Natural killer cell treated with Interleukin-12 subunit alpha and Interleukin-12 subunit beta and Interleukin-15 and Interleukin-18, amount 100 ng/mL, for 72 hours (primary cell): ENCODE data around the gene C11orf24. TPM values are rescaled to one million over a fixed set of nuclear protein-coding genes. Genes with fewer than 3 reads are reported as not detected.
"Not testable (repeated sequence)": the region's sequence is repeated elsewhere in the genome, so short reads cannot be mapped to it uniquely, and the experiment has no call there.

Experiments
- ATAC-seq, 2 donors: fragments of 150-1000 bp; cut with Tn5 transposase in 1 of 2; sonication (Bioruptor Pico), chemical (Tn5 transposase) in 1 of 2; 2 replicates each; pipeline ENCODE4 v1.10.0; 2021
- DNase-seq: peaks from one replicate; pipeline ENCODE4 v3.0.0; 2022; ENCODE audit warnings: low spot score
- H3K27ac Mint-ChIP-seq, 2 donors: 1 replicate in 1 of 2; 2 replicates in 1 of 2; pipeline ENCODE4 v1.8.0; 2022; ENCODE audit warnings: mixed read lengths in 2 of 2, mild to moderate bottlenecking in 1 of 2, moderate library complexity in 1 of 2
- H3K27me3 Mint-ChIP-seq, 2 donors: 1 replicate in 1 of 2; 2 replicates in 1 of 2; pipeline ENCODE4 v1.8.0; 2022; ENCODE audit warnings: mixed read lengths in 2 of 2
- H3K36me3 Mint-ChIP-seq: one replicate; pipeline ENCODE4 v1.8.0; 2022; ENCODE audit warnings: mixed read lengths
- H3K4me1 Mint-ChIP-seq, 2 donors: 1 replicate in 1 of 2; 2 replicates in 1 of 2; pipeline ENCODE4 v1.8.0; 2022; ENCODE audit warnings: low read depth in 2 of 2, mixed read lengths in 2 of 2, mild to moderate bottlenecking in 1 of 2
- H3K4me3 Mint-ChIP-seq: one replicate; pipeline ENCODE4 v1.8.0; 2022; ENCODE audit warnings: mixed read lengths
- H3K9me3 Mint-ChIP-seq: 2 replicates; pipeline ENCODE4 v1.8.0; 2022; ENCODE audit warnings: mixed read lengths
- total RNA-seq, 2 donors: library from RNA; stranded (reverse); gene quantifications; one replicate each; pipeline ENCODE4 v1.2.3, GENCODE V29; 2022

C11orf24 gene
- total RNA-seq, 2 donors from 2014 or later: 43.0 to 64.8 TPM

DNA sequence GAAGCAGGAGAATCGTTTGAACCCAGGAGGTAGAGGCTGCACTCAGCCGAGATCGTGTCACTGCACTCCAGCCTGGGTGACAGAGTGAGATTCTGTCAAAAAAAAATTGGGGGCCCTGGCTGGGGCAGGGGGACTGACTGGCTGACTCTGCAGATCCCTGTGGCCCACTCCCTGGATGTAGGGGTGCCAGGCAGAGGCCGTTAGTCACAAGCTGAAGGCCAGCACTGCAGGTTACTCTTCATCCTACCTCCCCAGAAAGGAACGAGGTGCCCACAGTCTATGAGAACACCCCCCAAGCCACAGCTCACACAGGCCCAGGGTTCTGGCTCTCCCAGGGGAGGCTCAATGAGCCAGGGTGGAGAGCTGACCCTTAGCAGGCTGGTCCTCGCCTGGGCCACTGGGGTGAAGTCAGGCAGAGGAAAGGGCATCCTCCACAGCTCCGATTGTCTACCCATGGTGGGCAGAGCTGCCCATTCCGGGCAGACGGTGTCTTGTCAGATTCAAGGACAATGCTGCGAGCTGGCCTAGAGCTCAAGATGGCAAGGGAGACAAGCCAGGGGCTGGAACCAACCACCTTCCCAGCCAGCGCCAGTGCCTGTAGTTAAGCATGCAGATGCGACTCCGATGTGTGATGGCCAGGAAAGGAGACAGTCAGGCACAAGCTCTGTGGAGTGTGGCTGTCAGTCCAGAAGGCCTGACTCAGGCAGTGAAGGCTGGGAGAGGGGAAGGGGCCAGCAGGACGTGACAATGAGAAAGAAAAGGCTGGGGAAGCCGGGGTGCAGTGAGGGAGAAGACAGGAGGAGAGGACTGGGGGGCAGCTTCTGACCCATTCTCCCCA is 12.4 kb downstream of the C11orf24 start:
- Mint-ChIP-seq H3K9me3 (no peaks in the 10 kb centered on the region), H3K27me3 (no peaks in the 10 kb centered on the region), H3K27ac (no peak overlapping the region), H3K4me3 (no peak overlapping the region), H3K4me1 (peaks cover 3 to 5% of the 10 kb centered on the region in 2 donors), H3K36me3 (peaks cover 1% of the 10 kb centered on the region)
- ATAC-seq (no peak), DNase-seq (no peak)

DNA sequence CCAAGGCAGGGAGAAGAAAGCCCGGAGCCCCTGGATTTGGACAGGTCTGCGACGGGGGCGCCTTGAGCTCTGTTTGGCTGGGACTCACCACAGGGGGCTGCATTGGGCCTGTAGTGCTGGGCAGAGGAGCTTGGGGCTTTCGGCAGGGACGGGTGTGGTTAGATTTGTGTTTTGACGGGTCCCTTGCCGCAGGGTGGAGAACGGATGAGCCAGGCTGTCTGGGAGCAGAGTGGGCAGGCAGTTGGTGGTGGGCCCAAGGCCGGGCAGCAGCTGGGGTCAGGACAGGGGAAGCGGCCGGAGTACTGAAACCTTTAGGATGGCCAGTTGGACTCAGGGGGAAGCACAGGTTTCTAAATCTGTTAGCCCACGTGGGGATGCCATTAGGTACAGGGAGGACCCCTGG is 13.4 kb downstream of the C11orf24 start:
- no peaks in the 10 kb centered on the region for H3K36me3 Mint-ChIP-seq
- H3K27me3 Mint-ChIP-seq: no peaks in the 10 kb centered on the region
- H3K27ac Mint-ChIP-seq: peak overlapping the region in 1 of 2 donors; percentile 37
- ATAC-seq (no peak), DNase-seq (no peak)
- peaks cover 3 to 5% of the 10 kb centered on the region in 2 donors for H3K4me1 Mint-ChIP-seq
- H3K4me3 Mint-ChIP-seq: no peak overlapping the region
- no peaks in the 10 kb centered on the region for H3K9me3 Mint-ChIP-seq

DNA sequence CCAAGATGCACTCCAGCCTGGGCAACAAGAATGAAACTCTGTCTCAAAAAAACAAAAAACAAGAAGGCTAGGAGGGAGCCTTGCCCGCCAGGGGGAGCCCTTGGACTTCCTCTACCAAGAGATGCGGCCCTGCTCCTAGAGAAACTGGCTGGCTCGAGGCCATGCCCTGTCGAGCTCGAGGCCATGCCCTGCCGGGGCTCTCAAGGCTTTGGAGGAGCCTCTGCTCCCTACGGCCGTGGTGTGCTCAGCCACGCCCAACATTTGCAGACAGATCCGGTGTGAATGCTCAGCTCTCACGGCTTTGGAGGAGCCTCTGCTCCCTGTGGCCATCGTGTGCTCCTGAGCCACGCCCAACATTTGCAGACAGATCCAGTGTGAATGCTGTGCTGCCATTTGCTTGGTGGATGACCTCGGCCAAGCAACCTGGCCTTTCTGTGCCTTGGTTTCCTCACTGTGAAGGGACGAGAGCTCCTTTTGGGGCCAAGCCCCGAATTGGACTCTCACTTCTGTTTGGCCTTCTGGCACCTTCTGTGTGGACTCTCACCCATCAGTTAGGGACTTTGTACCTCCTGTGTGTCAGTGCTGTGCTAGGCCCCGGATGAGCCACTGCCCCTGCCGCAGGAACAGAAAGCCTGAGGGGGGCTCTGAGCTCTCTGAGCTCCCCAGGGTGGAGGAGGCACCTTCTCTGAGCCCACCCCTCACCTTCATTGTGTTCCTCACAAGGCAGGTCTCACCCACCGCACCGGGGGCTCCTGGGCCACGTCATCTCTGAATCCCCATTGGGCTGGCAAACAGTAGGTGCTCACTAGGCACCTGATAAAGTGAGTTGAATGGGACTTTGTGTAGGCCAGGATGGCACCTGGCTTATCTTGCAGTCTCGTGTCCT is 14.1 kb downstream of the C11orf24 start:
- H3K4me3 Mint-ChIP-seq: no peak overlapping the region
- peak overlapping the region in 1 of 2 donors; percentile 37 for H3K27ac Mint-ChIP-seq
- no peaks in the 10 kb centered on the region for H3K9me3 Mint-ChIP-seq
- no peaks in the 10 kb centered on the region for H3K36me3 Mint-ChIP-seq
- peaks cover 3 to 5% of the 10 kb centered on the region in 2 donors for H3K4me1 Mint-ChIP-seq
- DNase-seq (peak; percentile 88), ATAC-seq (peak; percentile 83 to 86)
- no peaks in the 10 kb centered on the region for H3K27me3 Mint-ChIP-seq

DNA sequence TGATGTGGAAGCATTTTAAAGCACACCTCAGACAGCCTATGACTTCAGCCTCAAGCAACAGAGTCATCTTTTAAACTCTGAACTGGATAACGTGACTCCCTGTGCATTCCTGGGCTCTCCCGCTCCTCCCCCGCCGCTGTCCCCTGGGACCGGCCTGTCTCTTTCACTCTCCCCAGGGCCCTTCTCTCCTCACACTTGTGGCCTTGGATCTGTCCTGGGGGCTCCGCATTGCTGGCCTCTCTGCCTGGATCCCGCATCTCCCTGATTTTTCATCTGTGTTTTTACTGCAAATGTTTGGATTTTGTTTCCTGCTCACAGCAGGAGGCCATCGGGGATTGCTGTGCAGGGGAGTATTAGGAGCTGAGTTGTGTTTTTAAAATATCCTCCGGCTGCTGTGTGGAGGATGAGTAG is 15.4 kb downstream of the C11orf24 start:
- peaks cover 3 to 5% of the 10 kb centered on the region in 2 donors for H3K4me1 Mint-ChIP-seq
- ATAC-seq (no peak), DNase-seq (no peak)
- H3K27me3 Mint-ChIP-seq: no peaks in the 10 kb centered on the region
- H3K4me3 Mint-ChIP-seq: no peak overlapping the region
- no peaks in the 10 kb centered on the region for H3K36me3 Mint-ChIP-seq
- no peak overlapping the region for H3K27ac Mint-ChIP-seq
- no peaks in the 10 kb centered on the region for H3K9me3 Mint-ChIP-seq

DNA sequence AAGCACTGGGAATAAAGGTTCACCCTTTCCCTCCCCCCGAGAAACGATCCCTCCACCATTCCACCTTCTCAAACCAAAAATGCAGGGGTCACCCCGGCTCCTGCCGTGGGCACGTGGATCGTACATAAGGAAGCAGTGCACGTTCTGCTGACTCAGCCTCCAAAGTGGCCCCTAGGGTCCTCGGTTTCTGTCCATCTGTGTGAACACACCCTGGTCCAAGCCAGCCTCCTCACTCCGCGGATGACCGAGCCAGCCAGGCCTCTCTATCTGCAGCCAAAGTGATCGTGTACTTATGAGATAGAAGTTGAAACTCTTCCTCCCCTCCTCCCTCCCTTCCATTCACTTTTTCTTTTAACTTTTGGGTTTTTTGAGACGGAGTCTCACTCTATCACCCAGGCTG is 16.2 kb downstream of the C11orf24 start:
- no peaks in the 10 kb centered on the region for H3K9me3 Mint-ChIP-seq
- no peak overlapping the region for H3K27ac Mint-ChIP-seq
- no peaks in the 10 kb centered on the region for H3K36me3 Mint-ChIP-seq
- no peak overlapping the region for H3K4me3 Mint-ChIP-seq
- ATAC-seq: no peak
- no peak for DNase-seq
- H3K27me3 Mint-ChIP-seq: no peaks in the 10 kb centered on the region
- H3K4me1 Mint-ChIP-seq: peaks cover 3 to 5% of the 10 kb centered on the region in 2 donors

DNA sequence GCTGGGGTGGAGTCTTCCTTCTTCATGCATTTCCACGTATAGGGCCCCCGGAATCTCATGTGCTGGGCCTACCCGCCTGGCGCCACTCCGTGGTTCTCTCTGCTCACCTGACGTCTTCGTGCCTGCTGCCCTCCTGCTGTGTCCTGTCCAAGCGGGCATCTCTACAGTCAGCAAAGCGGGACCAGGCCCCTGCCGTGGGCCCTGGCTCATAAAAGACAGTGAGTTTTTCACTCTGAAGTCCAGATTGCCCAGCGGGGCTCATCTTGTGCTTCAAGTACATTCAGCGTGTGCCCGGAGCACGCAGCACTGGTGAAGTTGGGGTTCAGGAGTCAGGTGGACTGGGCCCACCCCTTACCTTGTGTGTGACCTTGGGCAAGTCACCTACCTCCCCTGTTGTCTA is 17.4 kb downstream of the C11orf24 start:
- no peak for ATAC-seq
- no peak overlapping the region for H3K27ac Mint-ChIP-seq
- no peaks in the 10 kb centered on the region for H3K36me3 Mint-ChIP-seq
- H3K4me1 Mint-ChIP-seq: peaks cover 3 to 5% of the 10 kb centered on the region in 2 donors
- H3K4me3 Mint-ChIP-seq: no peak overlapping the region
- no peaks in the 10 kb centered on the region for H3K27me3 Mint-ChIP-seq
- H3K9me3 Mint-ChIP-seq: no peaks in the 10 kb centered on the region
- no peak for DNase-seq

- no peaks in the 10 kb centered on the region for H3K36me3 Mint-ChIP-seq
- no peaks in the 10 kb centered on the region for H3K9me3 Mint-ChIP-seq
- H3K4me1 Mint-ChIP-seq: no peaks in the 10 kb centered on the region
- no peak overlapping the region for H3K4me3 Mint-ChIP-seq
- no peaks in the 10 kb centered on the region for H3K27me3 Mint-ChIP-seq
- ATAC-seq (no peak), DNase-seq (no peak)
- H3K27ac Mint-ChIP-seq: no peak overlapping the region
These were observed 20.0 kb downstream of the C11orf24 start for GRCh38 chr11:68251765-68252164.

DNA sequence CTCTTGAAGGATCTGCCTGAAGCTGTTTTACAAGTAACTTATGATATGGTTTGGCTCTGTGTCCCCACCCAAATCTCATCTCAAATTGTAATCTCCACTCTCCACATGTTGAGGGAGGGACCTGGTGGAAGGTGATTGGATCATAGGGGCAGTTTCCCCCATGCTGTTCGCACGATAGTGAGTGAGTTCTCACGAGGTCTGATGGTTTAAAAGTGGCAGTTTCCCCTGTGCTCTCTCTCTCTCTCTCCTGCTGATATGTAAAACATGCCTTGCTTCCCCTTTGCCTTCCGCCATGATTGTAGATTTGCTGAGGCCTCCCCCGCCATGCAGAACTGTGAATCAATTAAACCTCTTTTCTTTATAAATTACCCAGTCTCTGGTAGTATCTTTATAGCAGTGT is 26.9 kb downstream of the C11orf24 start:
- H3K4me1 Mint-ChIP-seq, ATAC-seq, H3K36me3 Mint-ChIP-seq, H3K9me3 Mint-ChIP-seq, H3K27me3 Mint-ChIP-seq, DNase-seq, H3K27ac Mint-ChIP-seq, H3K4me3 Mint-ChIP-seq: not testable (repeated sequence)

- H3K27me3 Mint-ChIP-seq, H3K27ac Mint-ChIP-seq, H3K36me3 Mint-ChIP-seq, H3K4me1 Mint-ChIP-seq, DNase-seq, H3K4me3 Mint-ChIP-seq, H3K9me3 Mint-ChIP-seq, ATAC-seq: not testable (repeated sequence)
These were observed 27.9 kb downstream of the C11orf24 start for GRCh38 chr11:68243847-68244246.

DNA sequence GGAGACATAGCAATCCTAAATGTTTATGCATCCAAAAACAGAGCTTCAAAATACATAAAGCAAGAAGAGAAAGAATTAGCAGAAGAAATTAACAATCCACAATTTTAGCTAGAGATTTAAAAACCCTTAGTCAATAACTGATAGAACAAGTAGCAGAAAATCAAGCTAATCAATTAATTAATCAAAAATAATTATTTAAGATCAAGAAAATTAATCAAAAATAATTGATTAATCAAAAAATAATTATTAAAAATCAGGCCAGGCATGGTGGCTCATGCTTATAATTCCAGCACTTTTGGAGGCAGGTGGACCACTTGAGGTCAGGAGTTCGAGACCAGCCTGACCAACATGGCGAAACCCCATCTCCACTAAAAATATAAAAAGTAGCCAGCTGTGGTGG is 29.2 kb downstream of the C11orf24 start:
- Mint-ChIP-seq H3K4me3 (no peak overlapping the region), H3K9me3 (no peaks in the 10 kb centered on the region), H3K4me1 (no peaks in the 10 kb centered on the region), H3K27ac (no peak overlapping the region), H3K27me3 (peaks cover 5 to 11% of the 10 kb centered on the region in 2 donors), H3K36me3 (no peaks in the 10 kb centered on the region)
- DNase-seq (no peak), ATAC-seq (no peak)

- Mint-ChIP-seq H3K27ac (no peak overlapping the region), H3K27me3 (peaks cover 14 to 15% of the 10 kb centered on the region in 2 donors), H3K9me3 (peaks cover 7% of the 10 kb centered on the region), H3K36me3 (peaks cover 12% of the 10 kb centered on the region), H3K4me1 (no peaks in the 10 kb centered on the region), H3K4me3 (no peak overlapping the region)
- ATAC-seq: no peak
- no peak for DNase-seq
These were observed 40.2 kb downstream of the C11orf24 start for GRCh38 chr11:68231621-68232020.

DNA sequence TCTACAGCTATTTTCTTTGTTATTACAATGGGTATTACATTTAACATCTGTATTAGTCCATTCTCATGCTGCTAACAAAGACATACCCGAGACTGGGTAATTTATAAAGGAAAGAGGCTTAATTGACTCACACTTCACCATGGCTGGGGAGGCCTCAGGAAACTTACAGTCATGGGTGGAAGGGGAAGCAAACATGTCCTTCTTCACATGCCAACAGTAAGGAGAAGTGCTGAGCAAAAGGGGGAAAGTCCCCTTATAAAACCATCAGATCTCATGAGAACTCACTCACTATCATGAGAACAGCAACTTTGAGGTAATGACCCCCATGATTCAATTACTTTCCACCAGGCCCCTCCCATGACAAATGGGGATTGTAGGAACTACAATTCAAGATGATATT is 42.2 kb downstream of the C11orf24 start:
- Mint-ChIP-seq H3K4me3 (no peak overlapping the region), H3K36me3 (peaks cover 12% of the 10 kb centered on the region), H3K9me3 (peaks cover 7% of the 10 kb centered on the region), H3K27me3 (peaks cover 12 to 13% of the 10 kb centered on the region in 2 donors), H3K27ac (no peak overlapping the region), H3K4me1 (no peaks in the 10 kb centered on the region)
- DNase-seq (no peak), ATAC-seq (no peak)

DNA sequence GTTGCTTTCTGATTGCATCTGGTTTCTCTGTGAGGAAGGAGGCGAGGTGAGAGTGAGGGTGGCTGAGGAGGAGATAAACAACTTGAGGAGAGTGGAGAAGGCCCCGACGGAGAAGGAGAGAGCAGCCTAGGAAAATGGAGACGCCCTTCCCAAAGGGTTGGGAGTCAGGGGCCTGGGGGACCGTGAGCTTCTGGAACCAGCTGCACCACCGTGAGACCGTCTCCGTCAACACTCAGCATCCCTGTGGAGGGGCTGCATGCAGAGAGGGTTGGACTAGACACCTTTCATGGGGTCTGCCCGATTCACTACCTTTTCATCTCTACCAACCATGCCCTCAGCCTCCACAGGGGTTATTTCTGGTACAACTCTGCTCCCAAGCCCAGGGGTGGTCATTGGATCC is 45.4 kb downstream of the C11orf24 start:
- peaks cover 7% of the 10 kb centered on the region for H3K9me3 Mint-ChIP-seq
- peaks cover 12% of the 10 kb centered on the region for H3K36me3 Mint-ChIP-seq
- H3K27me3 Mint-ChIP-seq: peaks cover 4 to 6% of the 10 kb centered on the region in 2 donors
- H3K4me3 Mint-ChIP-seq: no peak overlapping the region
- no peak for ATAC-seq
- peaks cover 0 to 4% of the 10 kb centered on the region in 2 donors for H3K4me1 Mint-ChIP-seq
- DNase-seq: no peak
- H3K27ac Mint-ChIP-seq: no peak overlapping the region

DNA sequence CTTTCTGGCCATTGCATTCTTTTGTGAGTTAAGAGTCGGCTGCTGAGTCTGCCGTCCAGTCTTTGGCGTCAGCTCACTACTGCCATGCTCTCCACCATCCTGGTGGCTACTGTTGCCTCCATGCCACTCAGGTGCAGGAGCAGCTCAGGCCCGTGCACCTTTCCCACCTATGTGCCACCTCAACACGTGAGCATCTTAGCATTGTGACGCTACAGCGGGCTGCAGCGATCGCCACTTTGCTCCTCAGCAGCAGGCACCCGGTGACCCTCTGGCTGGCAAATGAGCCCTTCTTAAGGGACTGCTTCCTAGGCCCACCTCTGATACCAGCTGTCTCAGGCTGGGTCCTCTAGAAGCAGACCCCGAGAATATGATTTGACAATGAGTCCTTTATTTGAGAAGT is 47.2 kb downstream of the C11orf24 start:
- Mint-ChIP-seq H3K27ac (no peak overlapping the region), H3K9me3 (peaks cover 7% of the 10 kb centered on the region), H3K4me3 (no peak overlapping the region), H3K36me3 (peaks cover 6% of the 10 kb centered on the region), H3K27me3 (peaks cover 4 to 6% of the 10 kb centered on the region in 2 donors), H3K4me1 (peaks cover 0 to 4% of the 10 kb centered on the region in 2 donors)
- DNase-seq: no peak
- ATAC-seq: no peak
